Measurements from ENCODE around the gene DPYSL5. TPM values are rescaled to one million over a fixed set of nuclear protein-coding genes. Genes with fewer than 3 reads are reported as not detected.

Gene DPYSL5
- total and polyA plus RNA-seq, 2 of the 13 experiments (the other 11 are each of a cell fraction or from before 2014, with no cell fraction given) = 0.15 TPM; not detected in 1

GRCh38 chr2:26982102-26982742 lies 134.3 kb downstream of the DPYSL5 start (continued):
- TF ChIP-seq, protein P1, sequence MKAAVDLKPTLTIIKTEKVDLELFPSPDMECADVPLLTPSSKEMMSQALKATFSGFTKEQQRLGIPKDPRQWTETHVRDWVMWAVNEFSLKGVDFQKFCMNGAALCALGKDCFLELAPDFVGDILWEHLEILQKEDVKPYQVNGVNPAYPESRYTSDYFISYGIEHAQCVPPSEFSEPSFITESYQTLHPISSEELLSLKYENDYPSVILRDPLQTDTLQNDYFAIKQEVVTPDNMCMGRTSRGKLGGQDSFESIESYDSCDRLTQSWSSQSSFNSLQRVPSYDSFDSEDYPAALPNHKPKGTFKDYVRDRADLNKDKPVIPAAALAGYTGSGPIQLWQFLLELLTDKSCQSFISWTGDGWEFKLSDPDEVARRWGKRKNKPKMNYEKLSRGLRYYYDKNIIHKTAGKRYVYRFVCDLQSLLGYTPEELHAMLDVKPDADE (CRISPR knock-in tag; IDR thresholded peaks at IDR 0.05) = no peak
- TF ChIP-seq ZNF138 (CRISPR knock-in tag; IDR thresholded peaks at IDR 0.05; ENCODE audit: low read depth) (no peak), ZBTB20 (CRISPR knock-in tag; IDR thresholded peaks at IDR 0.05; ENCODE audit: borderline replicate concordance, low read depth) (no peak), AHDC1 (CRISPR knock-in tag; IDR thresholded peaks at IDR 0.05; ENCODE audit: borderline replicate concordance) (no peak), HOXA5 (CRISPR knock-in tag; IDR thresholded peaks at IDR 0.05) (no peak), ZNF7 (CRISPR knock-in tag; IDR thresholded peaks at IDR 0.05) (no peak), SNAPC2 (CRISPR knock-in tag; IDR thresholded peaks at IDR 0.05) (no peak), SMC3 (IDR thresholded peaks at IDR 0.05; ENCODE audit: low read length) (peak; percentile 13; the same call in 1 of the 2 replicates), ATAD3A (CRISPR knock-in tag; IDR thresholded peaks at IDR 0.05) (no peak), SIX4 (CRISPR knock-in tag; IDR thresholded peaks at IDR 0.05) (no peak)
- TF ChIP-seq, protein P2, sequence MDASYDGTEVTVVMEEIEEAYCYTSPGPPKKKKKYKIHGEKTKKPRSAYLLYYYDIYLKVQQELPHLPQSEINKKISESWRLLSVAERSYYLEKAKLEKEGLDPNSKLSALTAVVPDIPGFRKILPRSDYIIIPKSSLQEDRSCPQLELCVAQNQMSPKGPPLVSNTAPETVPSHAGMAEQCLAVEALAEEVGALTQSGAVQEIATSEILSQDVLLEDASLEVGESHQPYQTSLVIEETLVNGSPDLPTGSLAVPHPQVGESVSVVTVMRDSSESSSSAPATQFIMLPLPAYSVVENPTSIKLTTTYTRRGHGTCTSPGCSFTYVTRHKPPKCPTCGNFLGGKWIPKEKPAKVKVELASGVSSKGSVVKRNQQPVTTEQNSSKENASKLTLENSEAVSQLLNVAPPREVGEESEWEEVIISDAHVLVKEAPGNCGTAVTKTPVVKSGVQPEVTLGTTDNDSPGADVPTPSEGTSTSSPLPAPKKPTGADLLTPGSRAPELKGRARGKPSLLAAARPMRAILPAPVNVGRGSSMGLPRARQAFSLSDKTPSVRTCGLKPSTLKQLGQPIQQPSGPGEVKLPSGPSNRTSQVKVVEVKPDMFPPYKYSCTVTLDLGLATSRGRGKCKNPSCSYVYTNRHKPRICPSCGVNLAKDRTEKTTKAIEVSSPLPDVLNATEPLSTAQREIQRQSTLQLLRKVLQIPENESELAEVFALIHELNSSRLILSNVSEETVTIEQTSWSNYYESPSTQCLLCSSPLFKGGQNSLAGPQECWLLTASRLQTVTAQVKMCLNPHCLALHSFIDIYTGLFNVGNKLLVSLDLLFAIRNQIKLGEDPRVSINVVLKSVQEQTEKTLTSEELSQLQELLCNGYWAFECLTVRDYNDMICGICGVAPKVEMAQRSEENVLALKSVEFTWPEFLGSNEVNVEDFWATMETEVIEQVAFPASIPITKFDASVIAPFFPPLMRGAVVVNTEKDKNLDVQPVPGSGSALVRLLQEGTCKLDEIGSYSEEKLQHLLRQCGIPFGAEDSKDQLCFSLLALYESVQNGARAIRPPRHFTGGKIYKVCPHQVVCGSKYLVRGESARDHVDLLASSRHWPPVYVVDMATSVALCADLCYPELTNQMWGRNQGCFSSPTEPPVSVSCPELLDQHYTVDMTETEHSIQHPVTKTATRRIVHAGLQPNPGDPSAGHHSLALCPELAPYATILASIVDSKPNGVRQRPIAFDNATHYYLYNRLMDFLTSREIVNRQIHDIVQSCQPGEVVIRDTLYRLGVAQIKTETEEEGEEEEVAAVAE (CRISPR knock-in tag; IDR thresholded peaks at IDR 0.05; ENCODE audit: borderline replicate concordance) = peak; percentile 57; the same call in 1 of the 2 replicates

Measured in HepG2 (cell line).